SJSA1 (cell line): ENCODE results near the gene NAT9. TPM values are rescaled to one million over a fixed set of nuclear protein-coding genes. Genes with fewer than 3 reads are reported as not detected.

Source experiments
- DNase-seq, 2 experiments: peaks; one replicate each; pipeline ENCODE4 v3.0.0-alpha.2; 2015 to 2020; ENCODE audit warnings: low spot score in 2 of 2, low read depth in 1 of 2
- H3K27ac ChIP-seq: fragments of 250-450 bp; sonication (Bioruptor Pico); 2 replicates; pipeline ENCODE4 v1.5.1; 2020; ENCODE audit warnings: mild to moderate bottlenecking, moderate library complexity
- H3K27me3 ChIP-seq: fragments of 250-450 bp; sonication (Bioruptor Pico); replicated peaks from 2 replicates; pipeline ENCODE4 v1.5.1; 2020; ENCODE audit warnings: mild to moderate bottlenecking, moderate library complexity
- H3K36me3 ChIP-seq: fragments of 250-450 bp; sonication (Bioruptor Pico); 2 replicates; pipeline ENCODE4 v1.5.1; 2020; ENCODE audit warnings: mild to moderate bottlenecking
- H3K4me1 ChIP-seq: fragments of 250-450 bp; sonication (Bioruptor Pico); replicated peaks from 2 replicates; pipeline ENCODE4 v1.6.1; 2021; ENCODE audit warnings: mild to moderate bottlenecking
- H3K4me3 ChIP-seq: fragments of 250-450 bp; sonication (Bioruptor Pico); 2 replicates; pipeline ENCODE4 v1.5.1; 2020; ENCODE audit warnings: mild to moderate bottlenecking
- H3K9me3 ChIP-seq: fragments of 250-450 bp; sonication (Bioruptor Pico); replicated peaks from 2 replicates; pipeline ENCODE4 v1.5.1; 2020; ENCODE audit warnings: mild to moderate bottlenecking
- total RNA-seq: library from RNA; depleted of rRNA; stranded (reverse); fragments of >200 nt; shearing (Covaris generic); gene quantifications from 2 replicates; pipeline ENCODE4 v1.2.3, GENCODE V29; 2014; rRNA removed

Gene NAT9, protein sequence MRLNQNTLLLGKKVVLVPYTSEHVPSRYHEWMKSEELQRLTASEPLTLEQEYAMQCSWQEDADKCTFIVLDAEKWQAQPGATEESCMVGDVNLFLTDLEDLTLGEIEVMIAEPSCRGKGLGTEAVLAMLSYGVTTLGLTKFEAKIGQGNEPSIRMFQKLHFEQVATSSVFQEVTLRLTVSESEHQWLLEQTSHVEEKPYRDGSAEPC
- 32.9 and 61.3 TPM in 2 replicates for total RNA-seq

DNA sequence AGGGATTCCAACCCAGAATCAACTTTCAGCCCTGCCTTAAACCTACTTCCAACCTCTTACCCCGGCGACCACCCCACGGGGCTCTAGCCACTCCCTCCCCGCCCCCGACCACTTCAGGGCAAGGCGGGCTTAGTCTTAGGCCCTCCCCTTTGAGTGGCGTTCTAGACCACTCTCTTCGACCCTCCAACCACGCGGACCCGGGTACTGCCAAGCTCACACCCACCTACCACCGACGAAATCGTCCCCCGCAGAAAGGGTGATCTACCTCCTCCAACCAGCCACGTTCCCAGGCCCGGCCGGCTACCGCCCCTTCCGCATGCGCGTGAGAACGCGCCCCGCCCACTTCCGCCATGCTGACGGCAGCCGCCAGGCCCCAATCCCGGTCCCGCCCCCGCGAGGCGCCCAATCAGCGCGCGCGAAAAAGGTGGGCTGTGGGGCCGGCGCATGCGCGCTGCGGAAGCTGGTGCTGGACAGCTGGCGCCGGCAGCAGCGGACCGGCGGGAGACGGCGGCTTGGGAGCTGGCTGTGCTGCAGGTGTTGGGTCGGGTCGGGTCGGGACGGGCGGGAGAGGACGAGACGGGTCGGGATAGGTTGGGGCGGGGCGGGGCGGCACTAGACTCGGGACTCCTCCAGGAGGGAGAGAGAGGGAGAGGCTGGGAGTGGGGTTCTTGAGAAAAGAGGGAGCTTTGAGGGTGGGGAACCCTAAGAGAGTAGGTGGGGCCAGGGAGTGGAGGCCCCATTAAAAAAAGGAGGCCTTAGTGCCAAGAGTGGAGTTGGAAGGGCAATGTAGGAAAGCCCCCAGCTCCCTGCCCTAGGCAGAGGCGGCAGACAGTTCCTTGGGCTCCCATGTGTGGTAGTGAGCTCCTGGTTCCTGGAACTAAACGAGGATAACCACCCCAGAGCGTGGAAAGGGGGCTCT is at the start of gene NAT9:
Gene NAT9, minus strand, starts transcription at position 302 of the 919 bp plus-strand sequence. CDS start 647 bp downstream, outside the sequence.
- Histone ChIP-seq H3K36me3 (peaks cover 59% of the 10 kb centered on the region), H3K27ac (peak within 1 kb of the TSS; percentile 31; the same call in 1 of the 2 replicates), H3K4me1 (peaks cover 29% of the 10 kb centered on the region), H3K4me3 (peak within 1 kb of the TSS; percentile 61), H3K27me3 (no peaks in the 10 kb centered on the region), H3K9me3 (no peaks in the 10 kb centered on the region)
- peak; percentile 97 to 99 for DNase-seq

- Histone ChIP-seq H3K27ac (no peak overlapping the region), H3K27me3 (no peaks in the 10 kb centered on the region), H3K4me1 (no peaks in the 10 kb centered on the region), H3K4me3 (no peak overlapping the region), H3K9me3 (no peaks in the 10 kb centered on the region), H3K36me3 (peaks cover 50% of the 10 kb centered on the region)
- no peak for DNase-seq
Observed at GRCh38 chr17:74824961-74825627, 48.9 kb upstream of the NAT9 start.

DNA sequence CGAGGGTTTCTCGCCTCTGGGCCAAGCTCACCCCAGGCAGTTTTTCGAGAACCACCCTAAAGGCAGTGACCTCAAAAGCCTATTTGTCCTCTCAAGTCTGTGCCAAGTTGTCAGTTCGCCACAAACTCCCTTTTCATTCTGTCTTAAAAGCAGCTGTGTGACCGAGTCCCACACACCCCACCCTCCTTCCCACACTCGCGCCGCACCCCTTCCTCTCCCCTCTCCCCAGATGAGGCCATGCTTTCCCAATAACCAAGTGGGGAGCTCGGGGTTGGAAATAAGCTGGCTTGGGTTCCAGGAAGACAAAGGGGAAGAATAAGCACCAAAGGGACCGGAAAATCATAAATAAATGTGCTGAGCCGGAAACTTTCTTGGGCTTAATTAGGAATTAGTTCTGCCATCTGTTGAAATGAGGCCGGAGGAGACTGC is 46.8 kb upstream of the NAT9 start:
- no peak for DNase-seq
- H3K4me3 ChIP-seq = no peak overlapping the region
- no peaks in the 10 kb centered on the region for H3K9me3 ChIP-seq
- H3K36me3 ChIP-seq = peaks cover 60% of the 10 kb centered on the region
- no peak overlapping the region for H3K27ac ChIP-seq
- H3K4me1 ChIP-seq = no peaks in the 10 kb centered on the region
- H3K27me3 ChIP-seq = no peaks in the 10 kb centered on the region

- Histone ChIP-seq H3K9me3 (no peaks in the 10 kb centered on the region), H3K27me3 (no peaks in the 10 kb centered on the region), H3K4me3 (no peak overlapping the region), H3K36me3 (peaks cover 65% of the 10 kb centered on the region), H3K4me1 (no peaks in the 10 kb centered on the region), H3K27ac (no peak overlapping the region)
- DNase-seq = no peak
Observed at GRCh38 chr17:74822335-74822938, 46.3 kb upstream of the NAT9 start.

- Histone ChIP-seq H3K27me3 (no peaks in the 10 kb centered on the region), H3K9me3 (no peaks in the 10 kb centered on the region), H3K36me3 (peaks cover 70% of the 10 kb centered on the region), H3K27ac (no peak overlapping the region), H3K4me1 (no peaks in the 10 kb centered on the region), H3K4me3 (no peak overlapping the region)
- DNase-seq = no peak
Observed at GRCh38 chr17:74821655-74822334, 45.6 kb upstream of the NAT9 start.

- H3K4me3 ChIP-seq = no peak overlapping the region
- H3K9me3 ChIP-seq = no peaks in the 10 kb centered on the region
- no peak overlapping the region for H3K27ac ChIP-seq
- H3K36me3 ChIP-seq = peaks cover 66% of the 10 kb centered on the region
- no peaks in the 10 kb centered on the region for H3K4me1 ChIP-seq
- no peaks in the 10 kb centered on the region for H3K27me3 ChIP-seq
- DNase-seq = no peak
Observed at GRCh38 chr17:74819801-74820436, 43.8 kb upstream of the NAT9 start.

DNA sequence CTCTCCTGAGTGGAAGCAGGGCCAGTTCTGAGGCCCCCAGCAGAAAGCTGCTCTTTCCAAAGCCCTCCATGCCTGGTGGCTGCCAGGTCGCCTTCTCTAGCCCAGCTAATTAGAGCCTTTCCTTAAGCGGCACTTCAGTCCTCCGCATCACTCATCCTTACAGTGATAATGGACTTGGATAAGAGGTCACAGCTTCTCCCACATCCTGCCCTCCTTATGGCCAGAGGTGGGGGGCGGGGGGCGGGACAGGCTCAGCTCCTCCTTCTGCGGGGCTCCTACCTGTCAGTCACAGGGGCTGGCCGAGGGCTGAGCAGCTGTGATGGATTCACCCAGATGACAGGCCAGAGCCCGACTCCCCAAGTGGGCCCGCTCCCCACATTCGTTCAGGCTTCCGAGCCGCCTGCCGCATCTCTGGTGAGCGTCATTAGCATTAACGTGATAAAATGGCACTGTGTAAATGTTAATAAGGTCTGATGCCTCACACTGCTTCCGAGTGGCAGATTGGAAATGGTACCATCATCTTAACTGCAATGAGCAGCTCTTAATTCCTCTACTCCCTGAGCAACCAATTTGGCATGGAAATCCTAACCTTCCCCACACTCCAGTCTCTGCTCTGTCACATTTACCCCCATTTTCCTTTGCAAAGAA is 42.3 kb upstream of the NAT9 start:
- no peak overlapping the region for H3K4me3 ChIP-seq
- DNase-seq = no peak
- H3K27ac ChIP-seq = no peak overlapping the region
- H3K27me3 ChIP-seq = no peaks in the 10 kb centered on the region
- H3K36me3 ChIP-seq = peaks cover 71% of the 10 kb centered on the region
- H3K4me1 ChIP-seq = no peaks in the 10 kb centered on the region
- no peaks in the 10 kb centered on the region for H3K9me3 ChIP-seq

GRCh38 chr17:74816905-74817620 is 40.9 kb upstream of the NAT9 start:
- H3K36me3 ChIP-seq = peaks cover 78% of the 10 kb centered on the region
- H3K9me3 ChIP-seq = no peaks in the 10 kb centered on the region
- H3K4me1 ChIP-seq = no peaks in the 10 kb centered on the region
- no peak overlapping the region for H3K27ac ChIP-seq
- H3K27me3 ChIP-seq = no peaks in the 10 kb centered on the region
- no peak overlapping the region for H3K4me3 ChIP-seq
- no peak for DNase-seq

GRCh38 chr17:74815550-74816370 is 39.6 kb upstream of the NAT9 start:
- H3K27me3 ChIP-seq = no peaks in the 10 kb centered on the region
- H3K4me3 ChIP-seq = no peak overlapping the region
- no peak overlapping the region for H3K27ac ChIP-seq
- H3K4me1 ChIP-seq = 0 out of 2 replicates have a peak, but pooled peaks cover 3% of the 10 kb centered on the region
- no peaks in the 10 kb centered on the region for H3K9me3 ChIP-seq
- H3K36me3 ChIP-seq = peaks cover 68% of the 10 kb centered on the region
- no peak for DNase-seq

DNA sequence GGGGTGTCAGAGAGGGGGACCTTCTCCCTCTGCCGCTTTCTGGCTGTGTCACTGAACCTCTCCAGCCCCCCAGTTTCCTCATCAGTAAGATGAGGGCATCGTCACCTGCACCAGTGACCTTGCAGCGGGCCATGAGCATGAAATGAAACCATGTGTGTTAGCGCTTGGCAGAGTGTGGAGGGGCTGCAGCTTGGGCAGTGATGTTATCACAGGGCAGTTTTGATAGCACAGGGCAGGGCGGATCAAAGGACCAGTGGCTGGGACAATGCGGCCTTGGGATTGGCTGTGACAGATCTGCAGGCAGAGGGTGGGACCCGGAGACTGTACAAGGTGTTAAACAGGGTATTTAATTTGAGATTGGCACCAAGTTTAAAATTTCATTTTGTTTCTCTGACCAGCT is 38.9 kb upstream of the NAT9 start:
- H3K27ac ChIP-seq = no peak overlapping the region
- H3K36me3 ChIP-seq = peaks cover 61% of the 10 kb centered on the region
- DNase-seq = no peak
- H3K9me3 ChIP-seq = no peaks in the 10 kb centered on the region
- H3K4me3 ChIP-seq = no peak overlapping the region
- no peaks in the 10 kb centered on the region for H3K27me3 ChIP-seq
- H3K4me1 ChIP-seq = 0 out of 2 replicates have a peak, but pooled peaks cover 3% of the 10 kb centered on the region

DNA sequence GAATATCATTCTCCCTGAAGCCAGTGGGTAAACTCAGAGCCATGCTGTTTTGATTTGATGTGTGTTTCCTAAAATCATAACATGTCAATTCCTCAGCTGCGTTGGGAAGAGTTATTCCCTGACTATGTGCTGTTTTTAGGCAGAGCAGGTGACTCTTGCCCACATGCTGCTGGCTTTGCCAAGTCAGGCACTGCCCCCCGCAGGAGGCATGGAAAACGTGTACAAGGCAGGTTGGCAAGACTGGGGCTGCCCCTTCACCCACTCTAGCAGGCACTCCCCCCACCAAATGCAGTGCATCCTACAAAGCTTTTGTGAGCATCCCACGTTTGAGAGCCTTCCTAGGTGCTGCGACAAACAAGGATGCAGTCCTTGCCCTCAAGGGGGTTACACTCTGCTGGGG is 38.3 kb upstream of the NAT9 start:
- no peak overlapping the region for H3K4me3 ChIP-seq
- no peak for DNase-seq
- H3K9me3 ChIP-seq = no peaks in the 10 kb centered on the region
- no peak overlapping the region for H3K27ac ChIP-seq
- peaks cover 55% of the 10 kb centered on the region for H3K36me3 ChIP-seq
- no peaks in the 10 kb centered on the region for H3K27me3 ChIP-seq
- H3K4me1 ChIP-seq = 0 out of 2 replicates have a peak, but pooled peaks cover 3% of the 10 kb centered on the region
